ENCODE measurements around the gene SEC24C. TPM values are rescaled to one million over a fixed set of nuclear protein-coding genes. Genes with fewer than 3 reads are reported as not detected.

Gene SEC24C
- total and polyA plus RNA-seq, 2 of the 13 experiments (the other 11 are each of a cell fraction or from before 2014, with no cell fraction given): 63.1 to 66.4 TPM

DNA sequence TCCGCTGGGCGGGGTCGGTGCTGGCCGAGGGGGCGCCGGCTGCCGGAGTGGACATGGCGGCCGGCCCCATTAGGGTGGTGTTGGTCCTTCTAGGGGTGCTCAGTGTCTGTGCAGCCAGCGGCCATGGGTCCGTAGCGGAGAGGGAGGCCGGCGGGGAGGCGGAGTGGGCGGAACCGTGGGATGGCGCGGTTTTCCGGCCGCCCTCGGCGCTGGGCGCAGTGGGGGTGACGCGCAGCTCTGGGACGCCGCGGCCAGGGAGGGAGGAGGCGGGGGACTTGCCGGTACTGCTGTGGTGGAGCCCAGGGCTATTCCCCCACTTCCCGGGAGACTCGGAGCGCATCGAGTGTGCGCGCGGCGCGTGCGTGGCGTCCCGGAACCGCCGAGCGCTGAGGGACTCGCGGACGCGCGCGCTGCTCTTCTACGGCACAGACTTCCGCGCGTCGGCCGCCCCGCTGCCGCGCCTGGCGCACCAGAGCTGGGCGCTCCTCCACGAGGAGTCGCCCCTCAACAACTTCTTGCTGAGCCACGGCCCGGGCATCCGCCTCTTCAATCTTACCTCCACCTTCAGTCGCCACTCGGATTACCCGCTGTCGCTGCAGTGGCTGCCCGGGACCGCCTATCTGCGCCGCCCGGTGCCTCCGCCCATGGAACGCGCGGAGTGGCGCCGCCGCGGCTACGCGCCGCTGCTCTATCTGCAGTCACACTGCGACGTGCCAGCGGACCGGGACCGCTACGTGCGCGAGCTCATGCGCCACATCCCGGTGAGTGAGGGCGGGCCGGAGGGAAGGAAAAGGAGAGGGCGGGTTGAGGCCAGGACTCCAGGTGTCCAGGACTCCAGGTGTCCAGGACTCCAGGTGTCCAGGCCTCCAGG is 28.3 kb downstream of the SEC24C start (continued):
- TF ChIP-seq, protein P1, sequence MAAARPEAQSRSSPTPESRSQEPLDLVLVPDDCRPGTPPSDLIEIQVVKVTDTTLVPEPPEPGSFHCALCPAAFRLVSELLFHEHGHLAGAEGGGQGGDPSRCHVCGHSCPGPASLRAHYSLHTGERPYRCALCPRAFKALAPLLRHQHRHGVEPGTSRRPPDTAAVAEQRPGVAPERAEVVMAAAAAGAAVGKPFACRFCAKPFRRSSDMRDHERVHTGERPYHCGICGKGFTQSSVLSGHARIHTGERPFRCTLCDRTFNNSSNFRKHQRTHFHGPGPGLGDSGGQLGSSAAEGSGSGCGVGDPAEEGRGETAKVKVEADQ (CRISPR knock-in tag; IDR thresholded peaks at IDR 0.05; ENCODE audit: borderline replicate concordance): no peak
- peak; percentile 83 for TF ChIP-seq ZNF687 (CRISPR knock-in tag; IDR thresholded peaks at IDR 0.05)
- TF ChIP-seq MED8 (CRISPR knock-in tag; IDR thresholded peaks at IDR 0.05; ENCODE audit: insufficient replicate concordance): peak; percentile 40
- 0 out of 2 replicates have a peak, but pooled peaks have one; percentile 55 for TF ChIP-seq ZNF572 (CRISPR knock-in tag; IDR thresholded peaks at IDR 0.05)
- TF ChIP-seq SNRNP70 (IDR thresholded peaks at IDR 0.05; ENCODE audit: low read depth, low read length): no peak; the same call in 1 of the 2 replicates
- peak; percentile 24; the same call in 1 of the 2 replicates for TF ChIP-seq ZNF263 (CRISPR knock-in tag; IDR thresholded peaks at IDR 0.05)
- peak; percentile 71 for TF ChIP-seq GMEB1 (CRISPR knock-in tag; IDR thresholded peaks at IDR 0.05; ENCODE audit: borderline replicate concordance)
- peak; percentile 45; the same call in 1 of the 2 replicates for TF ChIP-seq HOXA3 (CRISPR knock-in tag; IDR thresholded peaks at IDR 0.05)
- TF ChIP-seq KDM3A (CRISPR knock-in tag; IDR thresholded peaks at IDR 0.05; ENCODE audit: low read depth): peak; percentile 25; the same call in 1 of the 2 replicates
- TF ChIP-seq, protein P2, sequence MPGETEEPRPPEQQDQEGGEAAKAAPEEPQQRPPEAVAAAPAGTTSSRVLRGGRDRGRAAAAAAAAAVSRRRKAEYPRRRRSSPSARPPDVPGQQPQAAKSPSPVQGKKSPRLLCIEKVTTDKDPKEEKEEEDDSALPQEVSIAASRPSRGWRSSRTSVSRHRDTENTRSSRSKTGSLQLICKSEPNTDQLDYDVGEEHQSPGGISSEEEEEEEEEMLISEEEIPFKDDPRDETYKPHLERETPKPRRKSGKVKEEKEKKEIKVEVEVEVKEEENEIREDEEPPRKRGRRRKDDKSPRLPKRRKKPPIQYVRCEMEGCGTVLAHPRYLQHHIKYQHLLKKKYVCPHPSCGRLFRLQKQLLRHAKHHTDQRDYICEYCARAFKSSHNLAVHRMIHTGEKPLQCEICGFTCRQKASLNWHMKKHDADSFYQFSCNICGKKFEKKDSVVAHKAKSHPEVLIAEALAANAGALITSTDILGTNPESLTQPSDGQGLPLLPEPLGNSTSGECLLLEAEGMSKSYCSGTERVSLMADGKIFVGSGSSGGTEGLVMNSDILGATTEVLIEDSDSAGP (CRISPR knock-in tag; IDR thresholded peaks at IDR 0.05; ENCODE audit: borderline replicate concordance): peak; percentile 71; the same call in 1 of the 2 replicates
- TF ChIP-seq ELF3 (CRISPR knock-in tag; IDR thresholded peaks at IDR 0.05): peak; percentile 11; the same call in 1 of the 2 replicates
- 0 out of 2 replicates have a peak, but pooled peaks have one; percentile 15 for TF ChIP-seq ZNF441 (CRISPR knock-in tag; IDR thresholded peaks at IDR 0.05; ENCODE audit: borderline replicate concordance)
- peak; percentile 82 for TF ChIP-seq NRL (CRISPR knock-in tag; IDR thresholded peaks at IDR 0.05; ENCODE audit: borderline replicate concordance)
- TF ChIP-seq PTBP1 (IDR thresholded peaks at IDR 0.05; ENCODE audit: low read depth, low read length, poor library complexity, severe bottlenecking): peak; percentile 35
- TF ChIP-seq, protein P3, sequence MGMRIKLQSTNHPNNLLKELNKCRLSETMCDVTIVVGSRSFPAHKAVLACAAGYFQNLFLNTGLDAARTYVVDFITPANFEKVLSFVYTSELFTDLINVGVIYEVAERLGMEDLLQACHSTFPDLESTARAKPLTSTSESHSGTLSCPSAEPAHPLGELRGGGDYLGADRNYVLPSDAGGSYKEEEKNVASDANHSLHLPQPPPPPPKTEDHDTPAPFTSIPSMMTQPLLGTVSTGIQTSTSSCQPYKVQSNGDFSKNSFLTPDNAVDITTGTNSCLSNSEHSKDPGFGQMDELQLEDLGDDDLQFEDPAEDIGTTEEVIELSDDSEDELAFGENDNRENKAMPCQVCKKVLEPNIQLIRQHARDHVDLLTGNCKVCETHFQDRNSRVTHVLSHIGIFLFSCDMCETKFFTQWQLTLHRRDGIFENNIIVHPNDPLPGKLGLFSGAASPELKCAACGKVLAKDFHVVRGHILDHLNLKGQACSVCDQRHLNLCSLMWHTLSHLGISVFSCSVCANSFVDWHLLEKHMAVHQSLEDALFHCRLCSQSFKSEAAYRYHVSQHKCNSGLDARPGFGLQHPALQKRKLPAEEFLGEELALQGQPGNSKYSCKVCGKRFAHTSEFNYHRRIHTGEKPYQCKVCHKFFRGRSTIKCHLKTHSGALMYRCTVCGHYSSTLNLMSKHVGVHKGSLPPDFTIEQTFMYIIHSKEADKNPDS (CRISPR knock-in tag; IDR thresholded peaks at IDR 0.05): 0 out of 2 replicates have a peak, but pooled peaks have one; percentile 56

All from HepG2 (cell line).